GM12878 (cell line): Measurements from ENCODE around the gene NDUFS4. TPM values are rescaled to one million over a fixed set of nuclear protein-coding genes. Genes with fewer than 3 reads are reported as not detected.

ENCODE experiments used
- ATAC-seq: fragments of 200-7000 bp; cut with Tn5 transposase; 3 replicates; pipeline ENCODE4 v1.9.1; 2020; ENCODE audit warnings: mild to moderate bottlenecking, moderate library complexity
- BruUV-seq: library from RNA; stranded (reverse); fragments of 400-500 nt; replicated peaks from 2 replicates; lab custom pipeline; 2021; lab: Mats Ljungman, UMichigan
- CTCF ChIA-PET: fragments of 300-600 bp; sonication (Branson Sonifier 250); formaldehyde crosslinking; extraction: SDS; loops from one replicate; lab custom pipeline; 2021; ENCODE audit warnings: inconsistent platforms; lab: Yijun Ruan, JAX
- POLR2A ChIA-PET: fragments of 350-600 bp; formaldehyde crosslinking; extraction: SDS; loops from one replicate; lab custom pipeline; 2021; ENCODE audit warnings: inconsistent platforms; lab: Charles Lee
- RAD21 ChIA-PET: fragments of 300-600 bp; sonication (Branson Sonifier 250); formaldehyde crosslinking; loops from one replicate; lab custom pipeline; 2023; ENCODE audit warnings: antibody characterized with exemption; ENCODE audit not compliant: unreplicated experiment; lab: Charles Lee
- SMC1A ChIA-PET: fragments of 300-600 bp; sonication (Branson Sonifier 250); formaldehyde crosslinking; loops from one replicate; lab custom pipeline; 2023; ENCODE audit not compliant: unreplicated experiment, uncharacterized antibody; lab: Charles Lee
- DNase-seq: peaks from one replicate; pipeline ENCODE4 v3.0.0-alpha.2; 2011; ENCODE audit warnings: low read depth, low spot score
- FAIRE-seq: peaks from 3 replicates; lab custom pipeline; 2011; peaks lifted over from hg19 to GRCh38; lab: Jason Lieb, UNC
- H2AFZ ChIP-seq: 2 replicates; pipeline ENCODE4 v1.6.0; 2011; ENCODE audit warnings: low read depth, low read length, control low read depth; ENCODE audit not compliant: control insufficient read depth
- H3K27ac ChIP-seq: 2 replicates; pipeline ENCODE4 v1.5.1; 2011; ENCODE audit warnings: control low read depth; ENCODE audit not compliant: control insufficient read depth, insufficient read depth
- H3K27me3 ChIP-seq, 2 experiments: replicated peaks in 1 of 2; 2 replicates each; pipeline versions ENCODE4 v1.6.0 to v1.6.1; 2011; ENCODE audit warnings: low read length in 1 of 2; ENCODE audit not compliant: control insufficient read depth in 2 of 2, insufficient read depth in 2 of 2
- H3K36me3 ChIP-seq, 2 experiments: 2 replicates each; pipeline ENCODE4 v1.5.1; 2011; ENCODE audit warnings: low read length in 1 of 2; ENCODE audit not compliant: control insufficient read depth in 2 of 2, insufficient read depth in 2 of 2
- H3K4me1 ChIP-seq: 2 replicates; pipeline ENCODE4 v1.6.1; 2011; ENCODE audit warnings: mild to moderate bottlenecking, low read length, moderate library complexity, mixed read lengths; ENCODE audit not compliant: control insufficient read depth, insufficient read depth
- H3K4me2 ChIP-seq: 2 replicates; pipeline ENCODE4 v1.6.0; 2011; ENCODE audit warnings: control low read depth; ENCODE audit not compliant: control insufficient read depth, insufficient read depth
- H3K4me3 ChIP-seq: fragments of 200-600 bp; sonication (generic); 2 replicates; pipeline ENCODE4 v1.5.1; 2016
- H3K79me2 ChIP-seq: 2 replicates; pipeline ENCODE4 v1.6.0; 2011; ENCODE audit warnings: low read length; ENCODE audit not compliant: control insufficient read depth, insufficient read depth
- H3K9ac ChIP-seq: 2 replicates; pipeline ENCODE4 v1.8.0; 2011; ENCODE audit warnings: low read length, control low read depth, mixed read lengths; ENCODE audit not compliant: control insufficient read depth, insufficient read depth
- H3K9me3 ChIP-seq: replicated peaks from 3 replicates; pipeline ENCODE4 v1.5.1; 2011; ENCODE audit warnings: mild to moderate bottlenecking, low read length; ENCODE audit not compliant: control insufficient read depth, insufficient read depth
- H4K20me1 ChIP-seq: 2 replicates; pipeline ENCODE4 v1.6.0; 2011; ENCODE audit not compliant: control insufficient read depth, insufficient read depth
- BCLAF1 ChIP-seq: fragments of 450-650 bp; IDR thresholded peaks from 2 replicates; pipeline ENCODE4 v1.6.1; 2017; ENCODE audit warnings: antibody characterized with exemption, mild to moderate bottlenecking, moderate library complexity
- BMI1 ChIP-seq: fragments of 450-650 bp; IDR thresholded peaks from 2 replicates; pipeline ENCODE4 v1.6.1; 2016; ENCODE audit warnings: mild to moderate bottlenecking, moderate library complexity, borderline replicate concordance
- JUNB ChIP-seq: IDR thresholded peaks from 2 replicates; pipeline ENCODE4 v1.6.1; 2016; ENCODE audit warnings: antibody characterized with exemption, mild to moderate bottlenecking
- LARP7 ChIP-seq: fragments of 450-650 bp; IDR thresholded peaks from 2 replicates; pipeline ENCODE4 v1.6.1; 2017; ENCODE audit warnings: mild to moderate bottlenecking
- NR2C2 ChIP-seq: IDR thresholded peaks from 2 replicates; pipeline ENCODE4 v1.6.1; 2011; ENCODE audit warnings: borderline replicate concordance, low read depth; ENCODE audit not compliant: control insufficient read depth, insufficient read length
- RCOR1 ChIP-seq: conservative IDR thresholded peaks from 2 replicates; pipeline ENCODE4 v1.6.1; 2012; ENCODE audit warnings: low read depth, low read length, improper control_type of control experiment
- SIX5 ChIP-seq: IDR thresholded peaks from 2 replicates; pipeline ENCODE4 v1.6.1; 2011; ENCODE audit warnings: mild to moderate bottlenecking, low read depth, low read length, moderate library complexity; ENCODE audit not compliant: severe bottlenecking
- STAT1 ChIP-seq: fragments of 450-650 bp; conservative IDR thresholded peaks from 2 replicates; pipeline ENCODE4 v1.6.1; 2014; ENCODE audit warnings: antibody characterized with exemption, mild to moderate bottlenecking
- YY1 ChIP-seq: IDR thresholded peaks from 2 replicates; pipeline ENCODE4 v1.6.1; 2011; ENCODE audit warnings: low read depth, mild to moderate bottlenecking, low read length
- ZBED1 ChIP-seq: IDR thresholded peaks from 2 replicates; pipeline ENCODE4 v1.6.1; 2016; ENCODE audit warnings: borderline replicate concordance
- ZNF274 ChIP-seq: IDR thresholded peaks from one replicate; pipeline ENCODE4 v1.8.0; 2011; ENCODE audit not compliant: insufficient read length, insufficient read depth
- WGBS: methylation state at CpG from one replicate; pipeline ENCODE4 v1.1.6; 2016; ENCODE audit warnings: low lambda C conversion rate; ENCODE audit not compliant: insufficient replicate concordance, insufficient coverage; ENCODE audit errors: missing lambda C conversion rate; 5-methylcytosine and 5-hydroxymethylcytosine counted together
- in situ Hi-C: fragments of 300-500 bp; cut with MboI; formaldehyde crosslinking; loops from 9 replicates; pipeline ENCODE4 v1.14.3; 2018; ENCODE audit warnings: mixed read lengths
- intact Hi-C: fragments of 100-400 bp; cut with micrococcal nuclease; formaldehyde crosslinking; loops from one replicate; pipeline ENCODE4 v1.14.2; 2022; ENCODE audit not compliant: unreplicated experiment
- polyA plus RNA-seq, 11 experiments: library from polyadenylated mRNA; depleted of rRNA in 4 of 11; unstranded in 6 of 11; stranded (reverse) in 5 of 11; fragments of >200 nt; fragmentation: Nextera tagmentation in 4 of 11; fragmentation: Illumina TruSeq in 1 of 11; extraction: Ambion mirVana in 4 of 11; extraction: Trizol in 1 of 11; gene quantifications; 1 replicate in 1 of 11; 2 replicates in 10 of 11; pipeline versions ENCODE4 v1.2.1 to v1.2.3, GENCODE V29; 2011 to 2016; ENCODE audit warnings: inconsistent platforms in 2 of 11, missing spikeins in 2 of 11, low read depth in 1 of 11
- total RNA-seq, 4 experiments: library from RNA; depleted of rRNA in 3 of 4; stranded (reverse); fragments of >200 nt in 3 of 4; fragmentation: Illumina TruSeq in 1 of 4; extraction: Trizol in 1 of 4; gene quantifications; 2 replicates each; pipeline versions ENCODE4 v1.2.1 to v1.2.3, GENCODE V29; 2013 to 2021
- TF ChIP-seq, protein P1 (sequence below): fragments of 450-650 bp; IDR thresholded peaks from 2 replicates; pipeline ENCODE4 v1.6.1; 2017; ENCODE audit warnings: low read depth, mild to moderate bottlenecking, moderate library complexity
- TF ChIP-seq, protein P2 (sequence below): fragments of 450-650 bp; IDR thresholded peaks from 2 replicates; pipeline ENCODE4 v1.6.1; 2016; ENCODE audit warnings: mild to moderate bottlenecking
- TF ChIP-seq, protein P3 (sequence below): fragments of 450-650 bp; IDR thresholded peaks from 2 replicates; pipeline ENCODE4 v1.6.1; 2016; ENCODE audit warnings: mild to moderate bottlenecking

Gene NDUFS4
- total and polyA plus RNA-seq, 10 of the 15 experiments (the other 5 are each of a cell fraction or from before 2014, with no cell fraction given) = 69.9 to 366 (median 114) TPM

- ATAC-seq = peak; percentile 41
- POLR2A ChIA-PET = no interaction called here
- 0% methylated on average over 5 of the region's 5 CpGs for WGBS
These were observed 411 bp upstream of the NDUFS4 start for GRCh38 chr5:53560028-53560427.

More at GRCh38 chr5:53560028-53560427, 411 bp upstream of the NDUFS4 start:
- ChIA-PET CTCF (no interaction called here), SMC1A (no interaction called here), RAD21 (no interaction called here)
- DNase-seq (peak; percentile 1), FAIRE-seq (no peak)
- peak overlapping the region; percentile 94 for H3K9ac ChIP-seq
- H3K4me2 ChIP-seq = peak overlapping the region; percentile 58; the same call in 1 of the 2 replicates
- no peaks in the 10 kb centered on the region for H3K9me3 ChIP-seq
- intact Hi-C loops (loop anchor here (5.0 to 10.0 kb wide), 2 partner anchors 78 to 655 kb away; partner anchors contain the start of gene FST), in situ Hi-C loops (no loop called here)
- no peaks in the 10 kb centered on the region for H3K27me3 ChIP-seq
- TF ChIP-seq RCOR1 = no peak
- TF ChIP-seq ZNF274 = no peak
- TF ChIP-seq STAT1 = no peak
- no peak for TF ChIP-seq ZBED1
- no peak for TF ChIP-seq NR2C2
- TF ChIP-seq, protein P1, sequence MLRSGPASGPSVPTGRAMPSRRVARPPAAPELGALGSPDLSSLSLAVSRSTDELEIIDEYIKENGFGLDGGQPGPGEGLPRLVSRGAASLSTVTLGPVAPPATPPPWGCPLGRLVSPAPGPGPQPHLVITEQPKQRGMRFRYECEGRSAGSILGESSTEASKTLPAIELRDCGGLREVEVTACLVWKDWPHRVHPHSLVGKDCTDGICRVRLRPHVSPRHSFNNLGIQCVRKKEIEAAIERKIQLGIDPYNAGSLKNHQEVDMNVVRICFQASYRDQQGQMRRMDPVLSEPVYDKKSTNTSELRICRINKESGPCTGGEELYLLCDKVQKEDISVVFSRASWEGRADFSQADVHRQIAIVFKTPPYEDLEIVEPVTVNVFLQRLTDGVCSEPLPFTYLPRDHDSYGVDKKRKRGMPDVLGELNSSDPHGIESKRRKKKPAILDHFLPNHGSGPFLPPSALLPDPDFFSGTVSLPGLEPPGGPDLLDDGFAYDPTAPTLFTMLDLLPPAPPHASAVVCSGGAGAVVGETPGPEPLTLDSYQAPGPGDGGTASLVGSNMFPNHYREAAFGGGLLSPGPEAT = no peak
- TF ChIP-seq LARP7 = no peak
- no peak for TF ChIP-seq SIX5
- TF ChIP-seq, protein P2, sequence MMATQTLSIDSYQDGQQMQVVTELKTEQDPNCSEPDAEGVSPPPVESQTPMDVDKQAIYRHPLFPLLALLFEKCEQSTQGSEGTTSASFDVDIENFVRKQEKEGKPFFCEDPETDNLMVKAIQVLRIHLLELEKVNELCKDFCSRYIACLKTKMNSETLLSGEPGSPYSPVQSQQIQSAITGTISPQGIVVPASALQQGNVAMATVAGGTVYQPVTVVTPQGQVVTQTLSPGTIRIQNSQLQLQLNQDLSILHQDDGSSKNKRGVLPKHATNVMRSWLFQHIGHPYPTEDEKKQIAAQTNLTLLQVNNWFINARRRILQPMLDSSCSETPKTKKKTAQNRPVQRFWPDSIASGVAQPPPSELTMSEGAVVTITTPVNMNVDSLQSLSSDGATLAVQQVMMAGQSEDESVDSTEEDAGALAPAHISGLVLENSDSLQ = no peak
- TF ChIP-seq, protein P3, sequence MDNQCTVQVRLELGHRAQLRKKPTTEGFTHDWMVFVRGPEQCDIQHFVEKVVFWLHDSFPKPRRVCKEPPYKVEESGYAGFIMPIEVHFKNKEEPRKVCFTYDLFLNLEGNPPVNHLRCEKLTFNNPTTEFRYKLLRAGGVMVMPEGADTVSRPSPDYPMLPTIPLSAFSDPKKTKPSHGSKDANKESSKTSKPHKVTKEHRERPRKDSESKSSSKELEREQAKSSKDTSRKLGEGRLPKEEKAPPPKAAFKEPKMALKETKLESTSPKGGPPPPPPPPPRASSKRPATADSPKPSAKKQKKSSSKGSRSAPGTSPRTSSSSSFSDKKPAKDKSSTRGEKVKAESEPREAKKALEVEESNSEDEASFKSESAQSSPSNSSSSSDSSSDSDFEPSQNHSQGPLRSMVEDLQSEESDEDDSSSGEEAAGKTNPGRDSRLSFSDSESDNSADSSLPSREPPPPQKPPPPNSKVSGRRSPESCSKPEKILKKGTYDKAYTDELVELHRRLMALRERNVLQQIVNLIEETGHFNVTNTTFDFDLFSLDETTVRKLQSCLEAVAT = no peak
- TF ChIP-seq BMI1 = no peak
- no peak for TF ChIP-seq YY1
- no peak for TF ChIP-seq BCLAF1
- TF ChIP-seq JUNB = no peak
- peak overlapping the region; percentile 93 for H3K4me3 ChIP-seq
- peaks cover 28% of the 10 kb centered on the region for H3K79me2 ChIP-seq
- H3K36me3 ChIP-seq = no peaks in the 10 kb centered on the region
- BruUV-seq = no TSS peak
- H2AFZ ChIP-seq = peak overlapping the region; percentile 90
- H4K20me1 ChIP-seq = no peaks in the 10 kb centered on the region
- no peaks in the 10 kb centered on the region for H3K4me1 ChIP-seq
- no peak overlapping the region; the same call in 1 of the 2 replicates for H3K27ac ChIP-seq
